DMS153 treated with DMSO at 0.1 percent for 48 hours (cell line): ENCODE data around the gene APOB.
"Not testable (repeated sequence)": the region's sequence is repeated elsewhere in the genome, so short reads cannot be mapped to it uniquely, and the experiment has no call there.

Experiments used
- DNase-seq: peaks from one replicate; lab custom pipeline; 2025; ENCODE audit not compliant: unreplicated experiment; lab: John Stamatoyannopoulos, UW

Gene APOB

GRCh38 chr2:21034156-21034971, 9.5 kb downstream of the APOB start:
- no peak for DNase-seq

GRCh38 chr2:21033237-21034155, 10.4 kb downstream of the APOB start:
- no peak for DNase-seq

- DNase-seq = no peak
Measured at GRCh38 chr2:21032338-21033236, 11.3 kb downstream of the APOB start.

GRCh38 chr2:21030983-21031968, 12.6 kb downstream of the APOB start:
- no peak for DNase-seq

- no peak for DNase-seq
Measured at GRCh38 chr2:21029519-21029918, 14.4 kb downstream of the APOB start.

- not testable (repeated sequence) for DNase-seq
Measured at GRCh38 chr2:21028951-21029350, 14.9 kb downstream of the APOB start.

- no peak for DNase-seq
Measured at GRCh38 chr2:21028021-21028947, 15.6 kb downstream of the APOB start.

GRCh38 chr2:21026479-21027282, 17.2 kb downstream of the APOB start:
- no peak for DNase-seq

GRCh38 chr2:21025690-21026478, 18.0 kb downstream of the APOB start:
- DNase-seq = no peak

- no peak for DNase-seq
Measured at GRCh38 chr2:21024722-21025389, 19.0 kb downstream of the APOB start.

GRCh38 chr2:21024198-21024597, 19.7 kb downstream of the APOB start:
- no peak for DNase-seq

- no peak for DNase-seq
Measured at GRCh38 chr2:21023419-21024181, 20.3 kb downstream of the APOB start.

- DNase-seq = no peak
Measured at GRCh38 chr2:21022792-21023367, 21.0 kb downstream of the APOB start.

GRCh38 chr2:21021430-21021829, 22.4 kb downstream of the APOB start:
- no peak for DNase-seq

- DNase-seq = no peak
Measured at GRCh38 chr2:21020668-21021288, 23.1 kb downstream of the APOB start.
